PFSK-1 (cell line): ENCODE measurements around the gene NKX6-2.

Source experiments
- FOXP2 ChIP-seq: optimal IDR thresholded peaks from 2 replicates; pipeline ENCODE3; 2011; ENCODE audit warnings: borderline replicate concordance, control low read depth, inconsistent platforms; ENCODE audit not compliant: insufficient read depth; ENCODE audit errors: extremely low read length, extremely low read depth
- POLR2AphosphoS5 ChIP-seq: IDR thresholded peaks from 2 replicates; pipeline ENCODE4 v1.6.1; 2012; ENCODE audit warnings: low read depth, mild to moderate bottlenecking, control low read depth, low read length, moderate library complexity

DNA sequence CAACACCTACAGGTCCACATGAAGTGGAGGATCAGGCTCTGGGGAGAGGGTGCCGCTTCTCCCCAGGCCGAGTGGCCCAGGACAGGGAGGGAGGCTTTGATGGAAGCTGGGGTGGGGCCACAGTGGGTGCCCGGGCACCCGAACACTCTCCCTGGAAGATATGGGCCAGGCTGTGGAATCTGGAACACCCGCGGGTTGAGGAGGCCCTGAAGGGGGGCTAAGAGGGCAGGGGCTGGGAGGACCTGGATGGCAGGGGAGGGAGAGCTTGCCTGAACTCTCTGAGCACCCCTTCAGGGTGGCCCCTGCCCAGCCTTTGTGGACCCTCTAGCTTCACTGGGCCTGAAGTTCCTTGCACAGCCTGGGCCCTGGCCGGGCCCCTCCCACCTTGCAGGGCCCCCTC, 4.5 kb upstream of the NKX6-2 start:
- TF ChIP-seq POLR2AphosphoS5: no peak
- no peak for TF ChIP-seq FOXP2
